SK-N-SH (cell line): Measurements from ENCODE around the gene COL28A1.

ENCODE experiments used
- CTCF ChIP-seq: fragments of 200-600 bp; sonication (generic); IDR thresholded peaks from 2 replicates; pipeline ENCODE4 v1.6.1; 2017; ENCODE audit warnings: antibody characterized with exemption, mild to moderate bottlenecking, moderate library complexity
- EP300 ChIP-seq, 2 experiments: IDR thresholded peaks; 2 replicates each; pipeline versions ENCODE4 v1.4.0 to v1.6.1; 2012; ENCODE audit warnings: borderline replicate concordance in 1 of 2, low read depth in 1 of 2, low read length in 1 of 2
- NFIC ChIP-seq: IDR thresholded peaks from 2 replicates; pipeline ENCODE4 v1.4.0; 2012; ENCODE audit warnings: borderline replicate concordance
- TAF1 ChIP-seq: IDR thresholded peaks from 2 replicates; pipeline ENCODE4 v1.6.1; 2012; ENCODE audit warnings: low read depth, mild to moderate bottlenecking, low read length, moderate library complexity, borderline replicate concordance

- TF ChIP-seq EP300 (IDR thresholded peaks at IDR 0.05; ENCODE audit: borderline replicate concordance in 1 of 2, low read depth in 1 of 2, low read length in 1 of 2) (no peak), CTCF (no peak), NFIC (no peak), TAF1 (no peak)
Observed at GRCh38 chr7:7422641-7423040, 113.0 kb downstream of the COL28A1 start.
